OCI-LY3 (cell line): Measurements from ENCODE around the gene OR7C1.

ENCODE experiments used
- EZH2phosphoT487 ChIP-seq: fragments of 200-600 bp; shearing (Covaris generic); IDR thresholded peaks from 2 replicates; pipeline ENCODE4 v1.6.1; 2018; ENCODE audit warnings: antibody characterized with exemption, mixed run types, low read depth
- TF ChIP-seq, protein P1 (sequence below): fragments of 200-600, 300-600 bp; sonication (generic); IDR thresholded peaks from 2 replicates; pipeline ENCODE4 v1.5.1; 2014; ENCODE audit warnings: antibody characterized with exemption, low read length, low read depth

GRCh38 chr19:14772995-14773394 lies 62.0 kb downstream of the OR7C1 start:
- TF ChIP-seq, protein P1, sequence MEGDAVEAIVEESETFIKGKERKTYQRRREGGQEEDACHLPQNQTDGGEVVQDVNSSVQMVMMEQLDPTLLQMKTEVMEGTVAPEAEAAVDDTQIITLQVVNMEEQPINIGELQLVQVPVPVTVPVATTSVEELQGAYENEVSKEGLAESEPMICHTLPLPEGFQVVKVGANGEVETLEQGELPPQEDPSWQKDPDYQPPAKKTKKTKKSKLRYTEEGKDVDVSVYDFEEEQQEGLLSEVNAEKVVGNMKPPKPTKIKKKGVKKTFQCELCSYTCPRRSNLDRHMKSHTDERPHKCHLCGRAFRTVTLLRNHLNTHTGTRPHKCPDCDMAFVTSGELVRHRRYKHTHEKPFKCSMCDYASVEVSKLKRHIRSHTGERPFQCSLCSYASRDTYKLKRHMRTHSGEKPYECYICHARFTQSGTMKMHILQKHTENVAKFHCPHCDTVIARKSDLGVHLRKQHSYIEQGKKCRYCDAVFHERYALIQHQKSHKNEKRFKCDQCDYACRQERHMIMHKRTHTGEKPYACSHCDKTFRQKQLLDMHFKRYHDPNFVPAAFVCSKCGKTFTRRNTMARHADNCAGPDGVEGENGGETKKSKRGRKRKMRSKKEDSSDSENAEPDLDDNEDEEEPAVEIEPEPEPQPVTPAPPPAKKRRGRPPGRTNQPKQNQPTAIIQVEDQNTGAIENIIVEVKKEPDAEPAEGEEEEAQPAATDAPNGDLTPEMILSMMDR = no peak
- no peak for TF ChIP-seq EZH2phosphoT487
